Superior temporal gyrus (tissue), 1 donor: ENCODE results near the gene EED.
"Not testable (repeated sequence)": the region's sequence is repeated elsewhere in the genome, so short reads cannot be mapped to it uniquely, and the experiment has no call there.

Experiments
- DNase-seq: peaks from one replicate; pipeline ENCODE4 v3.0.0-alpha.2; 2016; ENCODE audit errors: extremely low spot score

The EED gene

GRCh38 chr11:86247608-86248007, 3.1 kb downstream of the EED start:
- no peak for DNase-seq

GRCh38 chr11:86248609-86249008, 4.1 kb downstream of the EED start:
- DNase-seq, result no peak

GRCh38 chr11:86249307-86250098, 5.0 kb downstream of the EED start:
- no peak for DNase-seq

GRCh38 chr11:86251345-86251744, 6.8 kb downstream of the EED start:
- DNase-seq, result no peak

- no peak for DNase-seq
Observed at GRCh38 chr11:86255896-86256295, 11.3 kb downstream of the EED start.

GRCh38 chr11:86256608-86257007, 12.1 kb downstream of the EED start:
- DNase-seq, result no peak

- DNase-seq, result no peak
Observed at GRCh38 chr11:86257446-86257845, 12.9 kb downstream of the EED start.

- no peak for DNase-seq
Observed at GRCh38 chr11:86259730-86260129, 15.2 kb downstream of the EED start.

GRCh38 chr11:86261328-86261727, 16.8 kb downstream of the EED start:
- DNase-seq, result no peak

GRCh38 chr11:86262387-86262786, 17.8 kb downstream of the EED start:
- DNase-seq, result no peak

- DNase-seq, result no peak
Observed at GRCh38 chr11:86264649-86265048, 20.1 kb downstream of the EED start.

GRCh38 chr11:86265194-86265593, 20.6 kb downstream of the EED start:
- DNase-seq, result no peak

GRCh38 chr11:86269645-86270044, 25.1 kb downstream of the EED start:
- DNase-seq, result no peak

GRCh38 chr11:86274503-86274902, 29.9 kb downstream of the EED start:
- no peak for DNase-seq

GRCh38 chr11:86274999-86275398, 30.4 kb downstream of the EED start:
- no peak for DNase-seq

GRCh38 chr11:86275493-86276370, 31.2 kb downstream of the EED start:
- DNase-seq, result no peak

GRCh38 chr11:86277741-86278140, 33.2 kb downstream of the EED start:
- DNase-seq, result no peak

- DNase-seq, result no peak
Observed at GRCh38 chr11:86278226-86278625, 33.7 kb downstream of the EED start.

GRCh38 chr11:86279747-86280146, 35.2 kb downstream of the EED start:
- DNase-seq, result no peak

GRCh38 chr11:86287468-86287796, 42.9 kb downstream of the EED start:
- no peak for DNase-seq

GRCh38 chr11:86288776-86289507, 44.4 kb downstream of the EED start:
- DNase-seq, result no peak

GRCh38 chr11:86289508-86290280, 45.1 kb downstream of the EED start:
- DNase-seq, result not testable (repeated sequence)
